ENCODE measurements around the gene EPC1.

GRCh38 chr10:32240471-32240870 lies 106.5 kb downstream of the EPC1 start:
- TF ChIP-seq PATZ1 (CRISPR knock-in tag; IDR thresholded peaks at IDR 0.05; ENCODE audit: borderline replicate concordance) (no peak), SNAI2 (CRISPR knock-in tag; IDR thresholded peaks at IDR 0.05) (no peak), TSHZ2 (CRISPR knock-in tag; IDR thresholded peaks at IDR 0.05) (no peak), TCF4 (CRISPR knock-in tag; IDR thresholded peaks at IDR 0.05; ENCODE audit: borderline replicate concordance) (no peak), ZNF8 (CRISPR knock-in tag; IDR thresholded peaks at IDR 0.05) (no peak), CREB5 (CRISPR knock-in tag; IDR thresholded peaks at IDR 0.05; ENCODE audit: low read depth) (no peak), POU6F1 (CRISPR knock-in tag; IDR thresholded peaks at IDR 0.05; ENCODE audit: borderline replicate concordance, low read depth) (no peak), CSDC2 (CRISPR knock-in tag; IDR thresholded peaks at IDR 0.05) (no peak)

Measured in SK-N-SH treated with all-trans-retinoic acid at 6 μM for 48 hours (cell line).